Measurements from ENCODE around the gene NCAM2. TPM values are rescaled to one million over a fixed set of nuclear protein-coding genes. Genes with fewer than 3 reads are reported as not detected.
"Not testable (repeated sequence)": the region's sequence is repeated elsewhere in the genome, so short reads cannot be mapped to it uniquely, and the experiment has no call there.

Gene NCAM2
- total RNA-seq, 1 donor from 2014 or later, result not detected

- no peak for DNase-seq (ENCODE audit: low read depth)
- no peak for TF ChIP-seq CTCF (conservative IDR thresholded peaks at IDR 0.05; ENCODE audit: low read depth, low read length)
- no peak overlapping the region for H3K4me3 ChIP-seq (ENCODE audit: low read depth, low read length)
These were observed 148.6 kb downstream of the NCAM2 start for GRCh38 chr21:21146587-21147373.

DNA sequence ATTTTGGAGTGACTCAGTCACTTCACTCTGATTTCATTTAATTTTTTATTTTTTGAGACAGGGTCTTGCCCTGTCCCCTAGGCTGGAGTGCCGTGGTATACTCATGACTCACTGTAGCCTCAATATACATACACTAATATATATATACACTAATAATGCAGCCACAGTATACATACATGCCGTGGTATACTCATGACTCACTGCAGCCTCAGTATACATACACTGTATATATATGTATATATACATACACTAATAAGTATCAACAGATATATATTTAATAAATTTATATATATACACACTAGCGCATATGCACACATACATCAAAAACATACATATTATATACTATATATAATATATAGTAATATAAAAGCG lies 149.2 kb downstream of the NCAM2 start:
- no peak overlapping the region for H3K4me3 ChIP-seq (ENCODE audit: low read depth, low read length)
- TF ChIP-seq CTCF (conservative IDR thresholded peaks at IDR 0.05; ENCODE audit: low read depth, low read length), result no peak
- DNase-seq (ENCODE audit: low read depth), result no peak

DNA sequence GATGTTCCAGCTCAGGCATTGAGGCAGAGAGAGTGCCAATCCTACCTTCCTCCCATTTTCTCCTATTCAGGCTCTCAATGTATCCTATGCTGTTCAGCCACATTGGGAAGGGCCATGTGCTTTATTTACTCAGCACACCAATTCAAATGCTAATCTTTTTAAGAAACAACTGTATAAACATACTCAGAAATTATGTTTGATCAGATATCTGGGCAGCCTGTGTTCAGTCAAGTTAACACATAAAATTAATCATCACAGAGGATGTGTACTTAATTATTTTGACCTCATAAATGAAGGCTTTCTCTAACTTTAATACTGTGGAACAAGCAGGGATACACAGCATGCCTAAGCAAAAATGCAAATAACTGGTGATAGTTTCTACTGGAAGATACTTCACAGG lies 149.8 kb downstream of the NCAM2 start:
- no peak for TF ChIP-seq CTCF (conservative IDR thresholded peaks at IDR 0.05; ENCODE audit: low read depth, low read length)
- DNase-seq (ENCODE audit: low read depth), result no peak
- no peak overlapping the region for H3K4me3 ChIP-seq (ENCODE audit: low read depth, low read length)

DNA sequence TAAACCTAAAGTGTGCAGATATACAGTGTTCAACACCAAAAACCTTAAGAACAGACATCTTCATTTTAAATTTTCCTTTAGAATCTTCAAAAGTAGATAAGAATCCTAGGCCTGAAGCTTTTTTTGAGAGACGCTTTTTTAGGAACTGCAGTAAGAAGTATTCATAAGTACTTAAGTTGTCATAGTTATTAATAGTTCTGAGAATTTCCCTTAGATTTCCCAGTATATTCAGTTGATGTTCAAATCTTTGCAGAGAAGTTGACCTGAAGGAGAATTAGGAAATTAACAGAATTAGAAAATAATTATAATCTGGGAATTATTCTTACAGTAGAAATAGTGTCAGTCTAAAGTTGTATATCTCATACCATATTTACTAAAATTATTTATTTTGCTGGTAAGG lies 150.3 kb downstream of the NCAM2 start:
- no peak overlapping the region for H3K4me3 ChIP-seq (ENCODE audit: low read depth, low read length)
- TF ChIP-seq CTCF (conservative IDR thresholded peaks at IDR 0.05; ENCODE audit: low read depth, low read length), result no peak
- no peak for DNase-seq (ENCODE audit: low read depth)

DNA sequence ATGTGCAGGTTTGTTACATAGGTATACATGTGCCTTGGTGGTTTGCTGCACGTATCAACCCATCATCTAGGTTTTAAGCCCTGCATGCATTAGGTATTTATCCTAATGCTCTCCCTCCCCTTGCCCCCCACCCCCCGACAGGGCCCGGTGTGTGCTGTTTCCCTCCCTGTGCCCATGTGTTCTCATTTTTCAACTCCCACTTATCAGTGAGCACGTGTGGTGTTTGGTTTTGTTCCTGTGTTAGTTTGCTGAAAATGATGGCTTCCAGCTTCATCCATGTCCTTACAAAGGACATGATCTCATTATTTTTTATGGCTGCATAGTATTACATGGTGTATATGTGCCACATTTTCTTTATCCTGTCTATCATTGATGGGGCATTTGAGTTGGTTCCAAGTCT lies 151.2 kb downstream of the NCAM2 start:
- not testable (repeated sequence) for H3K4me3 ChIP-seq (ENCODE audit: low read depth, low read length); DNase-seq (ENCODE audit: low read depth)

DNA sequence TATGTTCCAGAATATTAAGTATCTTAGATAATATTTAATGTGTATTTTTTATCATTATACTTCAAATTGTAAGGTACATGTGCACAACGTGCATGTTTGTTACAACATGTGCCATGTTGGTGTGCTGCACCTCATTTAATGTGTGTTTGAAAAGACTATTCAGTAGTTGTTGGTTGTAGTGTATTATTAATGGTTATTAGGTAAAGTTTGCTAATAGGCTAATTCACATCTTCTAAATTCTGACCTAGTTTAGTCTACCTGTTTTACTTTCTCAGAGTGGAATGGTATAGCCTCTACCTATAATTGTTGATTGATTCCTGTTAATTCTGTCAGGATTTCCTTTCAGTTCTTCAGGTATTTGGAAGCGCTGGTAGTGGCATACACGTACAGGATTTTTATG lies 153.0 kb downstream of the NCAM2 start:
- no peak overlapping the region for H3K4me3 ChIP-seq (ENCODE audit: low read depth, low read length)
- DNase-seq (ENCODE audit: low read depth), result no peak
- no peak for TF ChIP-seq CTCF (conservative IDR thresholded peaks at IDR 0.05; ENCODE audit: low read depth, low read length)

GRCh38 chr21:21156397-21156796 lies 158.2 kb downstream of the NCAM2 start:
- TF ChIP-seq CTCF (conservative IDR thresholded peaks at IDR 0.05; ENCODE audit: low read depth, low read length), result no peak
- H3K4me3 ChIP-seq (ENCODE audit: low read depth, low read length), result no peak overlapping the region
- DNase-seq (ENCODE audit: low read depth), result no peak
